Mammary epithelial cell (primary cell): ENCODE data around the gene SPDYE6.

Experiments
- CTCF ChIP-seq, 2 donors: IDR thresholded peaks in 1 of 2; conservative IDR thresholded peaks in 1 of 2; 2 replicates each; pipeline ENCODE4 v1.5.1; 2011 to 2012; ENCODE audit warnings: inconsistent platforms in 2 of 2, low read length in 2 of 2, mild to moderate bottlenecking in 2 of 2, control low read depth in 1 of 2, low read depth in 1 of 2; ENCODE audit not compliant: insufficient read depth in 1 of 2; ENCODE audit errors: extremely low read depth in 1 of 2
- EZH2 ChIP-seq: IDR thresholded peaks from 2 replicates; pipeline ENCODE4 v1.6.1; 2012; ENCODE audit warnings: low read length, inconsistent platforms, borderline replicate concordance

- TF ChIP-seq CTCF (conservative IDR thresholded peaks at IDR 0.05 in 1 of 2, IDR thresholded peaks at IDR 0.05 in 1 of 2; ENCODE audit: extremely low read depth in 1 of 2, insufficient read depth in 1 of 2, low read depth in 1 of 2, low read length in 2 of 2) (no peak), EZH2 (no peak)
Observed at GRCh38 chr7:102296514-102296913, 59.7 kb downstream of the SPDYE6 start.
